22Rv1 (cell line): ENCODE results near the gene CYP26B1.

ENCODE experiments used
- CTCF ChIP-seq: fragments of 450-650 bp; IDR thresholded peaks from 2 replicates; pipeline ENCODE4 v1.5.1; 2017; ENCODE audit warnings: mild to moderate bottlenecking
- ZFX ChIP-seq: fragments of 450-650 bp; IDR thresholded peaks from 2 replicates; pipeline ENCODE4 v1.6.1; 2017; ENCODE audit warnings: antibody characterized with exemption, borderline replicate concordance

- TF ChIP-seq CTCF (no peak), ZFX (no peak)
Measured at GRCh38 chr2:72143441-72144273, 4.0 kb downstream of the CYP26B1 start.
